ENCODE data around the gene COL11A2. TPM values are rescaled to one million over a fixed set of nuclear protein-coding genes. Genes with fewer than 3 reads are reported as not detected.

Gene COL11A2
- polyA plus RNA-seq, 3 donors, result 0.57 TPM; not detected in 2

- peaks cover 0 to 9% (median 2%) of the 10 kb centered on the region in 3 donors for H3K27me3 Mint-ChIP-seq (ENCODE audit: low read depth in 3 of 3)
- H3K4me2 ChIP-seq (replicated peaks; ENCODE audit: extremely low read depth, low read length, poor library complexity, severe bottlenecking), result peak overlapping the region; percentile 93
Observed at GRCh38 chr6:33201147-33201545, 8.9 kb upstream of the COL11A2 start.

More at GRCh38 chr6:33201147-33201545, 8.9 kb upstream of the COL11A2 start:
- peak overlapping the region; percentile 94 for H3K27ac ChIP-seq (ENCODE audit: low read depth in 1 of 2, low read length in 2 of 2)
- H2AFZ ChIP-seq (ENCODE audit: insufficient read depth, low read depth, low read length, poor library complexity, severe bottlenecking), result peak overlapping the region; percentile 96
- TF ChIP-seq CTCF (IDR thresholded peaks at IDR 0.05), result no peak
- no peaks in the 10 kb centered on the region for H3K9me3 ChIP-seq (replicated peaks in 1 of 2; ENCODE audit: control insufficient read depth in 1 of 2, insufficient read depth in 1 of 2, low read length in 2 of 2)
- peaks cover 50% of the 10 kb centered on the region for H3K79me2 ChIP-seq (ENCODE audit: insufficient read depth, low read length)
- H3K9ac ChIP-seq (ENCODE audit: insufficient read depth, low read length, poor library complexity, severe bottlenecking), result peak overlapping the region; percentile 94
- no peaks in the 10 kb centered on the region for H3K27me3 ChIP-seq (ENCODE audit: control insufficient read depth in 2 of 2, insufficient read depth in 2 of 2, low read length in 2 of 2)
- H3K36me3 ChIP-seq (replicated peaks in 1 of 2; ENCODE audit: control insufficient read depth in 1 of 2, insufficient read depth in 2 of 2, low read length in 2 of 2), result peaks cover 33 to 35% of the 10 kb centered on the region in 2 donors
- peaks cover 48% of the 10 kb centered on the region for H4K20me1 ChIP-seq (ENCODE audit: insufficient read depth, low read length)
- Mint-ChIP-seq H3K9me3 (peaks cover 0 to 3% (median 0%) of the 10 kb centered on the region in 7 donors), H3K27ac (peak overlapping the region; percentile 95 to 99 (median 97)), H3K36me3 (peaks cover 38 to 45% of the 10 kb centered on the region in 2 donors), H3K4me1 (peaks cover 63% of the 10 kb centered on the region), H3K4me3 (peak overlapping the region; percentile 94 to 96)
- peaks cover 40 to 53% of the 10 kb centered on the region in 2 donors for H3K4me1 ChIP-seq (ENCODE audit: control insufficient read depth in 1 of 2, insufficient read depth in 2 of 2, low read length in 2 of 2)
- H3K4me3 ChIP-seq (replicated peaks in 1 of 3; ENCODE audit: low read depth in 2 of 3, low read length in 3 of 3), result peak overlapping the region; percentile 83 to 96 (median 95)
- DNase-seq, result peak in 1 of 3 donors; percentile 27
- 3% methylated on average over 12 of the region's 14 CpGs for WGBS (ENCODE audit: insufficient coverage)
- intact Hi-C loops (cut with micrococcal nuclease), result loop anchor here (2.0 to 10.0 kb wide), 4 partner anchors 48 to 214 kb away; partner anchors contain the start of genes RGL2 (in 2 of the 2), CUTA (in 1 of the 2) and PHF1 (in 1 of the 2)
